SK-N-SH (cell line): ENCODE results near the gene AOAH.

Experiments used
- FOXM1 ChIP-seq: IDR thresholded peaks from 2 replicates; pipeline ENCODE4 v1.4.0; 2012; ENCODE audit warnings: low read depth, mild to moderate bottlenecking
- JUND ChIP-seq: IDR thresholded peaks from 2 replicates; pipeline ENCODE4 v1.4.0; 2012
- POLR2AphosphoS5 ChIP-seq: IDR thresholded peaks from 2 replicates; pipeline ENCODE4 v1.6.1; 2012; ENCODE audit warnings: low read depth, low read length
- SMC3 ChIP-seq: IDR thresholded peaks from 2 replicates; pipeline ENCODE4 v1.6.1; 2012; ENCODE audit warnings: low read depth, low read length, improper control_type of control experiment
- TAF1 ChIP-seq: IDR thresholded peaks from 2 replicates; pipeline ENCODE4 v1.6.1; 2012; ENCODE audit warnings: low read depth, mild to moderate bottlenecking, low read length, moderate library complexity, borderline replicate concordance
- TCF12 ChIP-seq: IDR thresholded peaks from 2 replicates; pipeline ENCODE4 v1.4.0; 2012
- YY1 ChIP-seq: IDR thresholded peaks from 2 replicates; pipeline ENCODE4 v1.4.0; 2012; ENCODE audit warnings: low read depth, mild to moderate bottlenecking
- TF ChIP-seq, protein P1 (sequence below): fragments of 200-600 bp; sonication (generic); IDR thresholded peaks from 2 replicates; pipeline ENCODE4 v1.6.1; 2017; ENCODE audit warnings: antibody characterized with exemption, mild to moderate bottlenecking, moderate library complexity
- TF ChIP-seq, protein P2 (sequence below): IDR thresholded peaks from 2 replicates; pipeline ENCODE4 v1.4.0; 2012; ENCODE audit warnings: low read depth, borderline replicate concordance

DNA sequence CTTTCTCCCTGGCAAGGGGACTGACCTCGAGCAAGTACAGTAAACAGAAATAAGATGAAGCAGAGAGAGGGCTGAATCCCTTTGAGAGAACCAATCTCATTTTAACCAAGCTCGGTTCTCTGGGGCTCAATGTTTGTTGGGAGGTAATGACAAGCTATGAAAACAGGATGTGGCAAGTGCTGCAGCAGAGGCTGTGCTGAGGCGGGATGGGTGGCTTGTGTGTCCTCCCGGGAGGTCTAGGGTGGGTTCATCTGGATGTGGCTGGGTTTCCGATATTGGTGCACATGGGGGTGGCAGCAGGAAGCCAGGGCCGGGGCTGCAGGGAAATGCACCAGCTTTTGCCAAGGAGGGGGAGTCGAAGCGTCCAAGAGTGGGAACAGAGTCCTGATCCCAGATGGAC, 84.5 kb downstream of the AOAH start:
- TF ChIP-seq TAF1 (no peak), JUND (no peak), YY1 (no peak), FOXM1 (no peak), TCF12 (no peak), SMC3 (no peak), POLR2AphosphoS5 (no peak)
- TF ChIP-seq, protein P1, sequence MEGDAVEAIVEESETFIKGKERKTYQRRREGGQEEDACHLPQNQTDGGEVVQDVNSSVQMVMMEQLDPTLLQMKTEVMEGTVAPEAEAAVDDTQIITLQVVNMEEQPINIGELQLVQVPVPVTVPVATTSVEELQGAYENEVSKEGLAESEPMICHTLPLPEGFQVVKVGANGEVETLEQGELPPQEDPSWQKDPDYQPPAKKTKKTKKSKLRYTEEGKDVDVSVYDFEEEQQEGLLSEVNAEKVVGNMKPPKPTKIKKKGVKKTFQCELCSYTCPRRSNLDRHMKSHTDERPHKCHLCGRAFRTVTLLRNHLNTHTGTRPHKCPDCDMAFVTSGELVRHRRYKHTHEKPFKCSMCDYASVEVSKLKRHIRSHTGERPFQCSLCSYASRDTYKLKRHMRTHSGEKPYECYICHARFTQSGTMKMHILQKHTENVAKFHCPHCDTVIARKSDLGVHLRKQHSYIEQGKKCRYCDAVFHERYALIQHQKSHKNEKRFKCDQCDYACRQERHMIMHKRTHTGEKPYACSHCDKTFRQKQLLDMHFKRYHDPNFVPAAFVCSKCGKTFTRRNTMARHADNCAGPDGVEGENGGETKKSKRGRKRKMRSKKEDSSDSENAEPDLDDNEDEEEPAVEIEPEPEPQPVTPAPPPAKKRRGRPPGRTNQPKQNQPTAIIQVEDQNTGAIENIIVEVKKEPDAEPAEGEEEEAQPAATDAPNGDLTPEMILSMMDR = no peak
- TF ChIP-seq, protein P2, sequence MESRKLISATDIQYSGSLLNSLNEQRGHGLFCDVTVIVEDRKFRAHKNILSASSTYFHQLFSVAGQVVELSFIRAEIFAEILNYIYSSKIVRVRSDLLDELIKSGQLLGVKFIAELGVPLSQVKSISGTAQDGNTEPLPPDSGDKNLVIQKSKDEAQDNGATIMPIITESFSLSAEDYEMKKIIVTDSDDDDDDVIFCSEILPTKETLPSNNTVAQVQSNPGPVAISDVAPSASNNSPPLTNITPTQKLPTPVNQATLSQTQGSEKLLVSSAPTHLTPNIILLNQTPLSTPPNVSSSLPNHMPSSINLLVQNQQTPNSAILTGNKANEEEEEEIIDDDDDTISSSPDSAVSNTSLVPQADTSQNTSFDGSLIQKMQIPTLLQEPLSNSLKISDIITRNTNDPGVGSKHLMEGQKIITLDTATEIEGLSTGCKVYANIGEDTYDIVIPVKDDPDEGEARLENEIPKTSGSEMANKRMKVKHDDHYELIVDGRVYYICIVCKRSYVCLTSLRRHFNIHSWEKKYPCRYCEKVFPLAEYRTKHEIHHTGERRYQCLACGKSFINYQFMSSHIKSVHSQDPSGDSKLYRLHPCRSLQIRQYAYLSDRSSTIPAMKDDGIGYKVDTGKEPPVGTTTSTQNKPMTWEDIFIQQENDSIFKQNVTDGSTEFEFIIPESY = no peak
